Measurements from ENCODE around the gene CBY1.
"Not testable (repeated sequence)": the region's sequence is repeated elsewhere in the genome, so short reads cannot be mapped to it uniquely, and the experiment has no call there.

Gene CBY1

GRCh38 chr22:38656256-38657044, at the start of gene CBY1, which contains the start of gene FAM227A:
CBY1 (plus strand) TSS chr22:38656638; CDS start chr22:38668055, 11,417 bp downstream.
FAM227A (minus strand) TSS chr22:38656392; CDS start chr22:38650168, 6,224 bp downstream.
- peak; percentile 82 for DNase-seq (ENCODE audit: low read depth)

GRCh38 chr22:38607680-38608079, 48.8 kb upstream of the CBY1 start:
- DNase-seq (ENCODE audit: low read depth) = no peak

GRCh38 chr22:38608992-38609750, 47.3 kb upstream of the CBY1 start:
- no peak for DNase-seq (ENCODE audit: low read depth)

DNA sequence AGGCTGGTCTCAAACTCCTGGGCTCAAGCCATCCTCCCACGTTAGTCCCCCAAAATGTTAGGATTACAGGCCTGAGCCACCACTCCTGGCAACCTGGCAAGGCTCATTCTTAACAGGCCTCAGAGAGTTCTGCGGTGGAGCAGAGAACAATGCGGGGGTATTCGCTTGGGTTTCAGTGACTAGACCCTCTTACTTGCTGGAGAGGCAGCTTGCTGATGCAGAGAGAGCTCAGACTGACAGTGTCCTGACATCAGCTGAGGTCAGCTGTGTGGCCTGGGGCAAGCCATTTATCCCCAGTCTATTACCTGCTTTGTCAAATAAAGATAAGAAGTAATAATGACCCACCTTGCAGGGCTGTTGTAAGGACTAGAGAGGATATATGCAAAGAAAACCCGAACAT, 46.2 kb upstream of the CBY1 start:
- DNase-seq (ENCODE audit: low read depth) = no peak

DNA sequence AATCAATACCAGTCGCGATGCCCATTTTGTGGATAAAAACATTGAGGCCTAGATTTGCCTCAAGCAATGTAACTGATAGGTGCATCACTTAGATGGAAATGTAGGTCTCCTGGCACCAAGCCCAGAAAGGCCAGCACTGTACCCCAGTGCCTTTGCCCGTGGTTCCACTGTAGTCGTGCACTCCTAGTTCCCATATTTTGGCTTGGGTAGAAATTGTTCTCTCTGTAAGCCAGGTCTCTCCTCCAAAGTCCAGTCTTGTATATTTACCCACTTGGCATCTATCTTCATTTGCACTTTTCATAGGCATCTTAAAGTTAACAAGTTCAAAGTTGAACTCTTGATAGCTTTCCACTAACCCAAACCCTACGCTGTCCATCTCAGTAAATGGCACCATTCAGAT, 44.9 kb upstream of the CBY1 start:
- DNase-seq (ENCODE audit: low read depth) = no peak

DNA sequence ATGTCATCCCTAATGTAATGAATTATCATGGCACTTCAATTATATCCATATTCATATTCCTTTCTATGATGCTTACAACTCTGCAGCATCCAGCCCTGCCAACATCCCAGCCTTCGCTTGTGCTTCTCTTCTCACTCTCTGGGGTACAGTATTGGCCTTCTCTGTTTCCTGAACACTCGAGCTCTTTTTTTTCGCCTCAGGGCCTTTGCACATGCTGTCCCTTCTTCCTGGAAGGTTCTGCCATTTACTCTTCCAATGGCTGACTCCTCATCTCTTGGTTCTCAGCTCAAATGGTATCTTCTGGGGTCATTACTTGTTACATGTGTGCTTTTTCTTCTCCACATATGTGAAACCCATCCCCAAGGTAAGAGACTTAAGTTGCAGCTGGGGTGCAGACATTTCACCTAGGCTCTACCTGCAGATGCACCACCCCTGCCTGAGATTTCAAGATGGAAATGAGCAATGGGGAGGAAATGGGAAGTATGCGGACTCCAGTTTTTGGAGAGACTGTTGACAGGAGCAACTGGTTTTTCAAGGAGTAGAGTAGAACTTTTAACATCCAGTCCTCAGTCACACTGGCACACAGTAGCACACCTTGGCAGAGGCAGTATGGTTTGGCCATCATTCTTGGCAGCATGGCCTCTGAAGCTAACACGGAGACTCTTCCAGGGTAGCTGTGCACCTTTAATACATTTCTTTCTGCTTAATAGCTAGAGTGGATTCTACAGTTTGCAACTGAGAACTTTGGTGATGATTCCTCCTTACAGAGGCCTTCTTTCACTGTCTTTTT, 44.0 kb upstream of the CBY1 start:
- DNase-seq (ENCODE audit: low read depth) = no peak

DNA sequence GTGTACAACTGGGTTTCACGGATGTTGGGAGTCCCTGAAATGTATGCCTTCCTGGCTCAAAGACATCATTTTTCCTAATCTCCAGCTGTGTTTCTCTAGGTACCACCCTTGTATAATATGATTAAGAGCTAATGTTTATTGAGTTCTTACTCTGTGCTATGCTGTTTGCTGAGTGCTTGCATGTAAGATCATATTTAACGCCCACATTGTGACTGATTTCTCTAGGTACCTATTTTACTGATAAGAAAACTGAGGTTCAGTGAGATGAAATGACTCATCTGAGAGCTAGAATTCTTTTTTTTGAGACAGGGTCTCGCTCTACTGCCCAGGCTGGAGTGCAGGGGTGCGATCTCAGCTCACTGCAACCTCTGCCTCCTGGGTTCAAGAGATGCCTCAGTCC, 42.9 kb upstream of the CBY1 start:
- no peak for DNase-seq (ENCODE audit: low read depth)

GRCh38 chr22:38614332-38615063, 41.9 kb upstream of the CBY1 start:
- no peak for DNase-seq (ENCODE audit: low read depth)

DNA sequence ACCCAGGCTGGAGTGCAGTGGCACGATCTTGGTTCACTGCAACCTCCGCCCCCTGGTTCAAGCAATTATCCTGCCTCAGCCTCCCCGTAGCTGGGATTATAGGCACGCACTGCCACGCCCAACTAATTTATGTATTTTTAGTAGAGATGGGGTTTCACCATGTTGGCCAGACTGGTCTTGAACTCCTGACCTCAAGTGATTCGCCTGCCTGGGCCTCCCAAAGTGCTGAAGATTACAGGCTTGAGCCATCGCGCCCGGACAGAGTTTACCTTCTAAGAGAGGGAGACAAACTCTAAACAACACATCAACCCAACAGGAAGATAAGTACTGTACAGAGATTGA, 41.4 kb upstream of the CBY1 start:
- not testable (repeated sequence) for DNase-seq (ENCODE audit: low read depth)

- no peak for DNase-seq (ENCODE audit: low read depth)
Measured at GRCh38 chr22:38618258-38618657, 38.2 kb upstream of the CBY1 start.

DNA sequence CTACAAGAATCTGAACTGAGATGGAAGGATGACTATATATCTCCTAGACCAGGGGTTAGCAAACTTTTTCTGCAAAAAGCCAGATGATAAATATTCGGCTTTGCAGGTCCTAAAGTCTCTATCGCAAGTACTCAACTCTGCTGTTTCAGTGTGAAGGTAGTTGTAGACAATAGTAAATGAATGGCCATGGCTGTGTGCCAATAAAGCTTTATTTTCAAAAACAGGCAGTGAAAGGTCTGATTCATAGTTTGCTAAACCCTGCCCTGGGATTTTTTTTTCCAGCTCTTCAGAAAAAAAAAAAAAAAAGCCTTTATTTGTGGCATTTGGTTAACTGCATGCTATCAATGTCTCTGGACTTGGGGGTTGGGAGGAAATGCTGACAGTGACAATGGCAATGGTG, 37.8 kb upstream of the CBY1 start:
- no peak for DNase-seq (ENCODE audit: low read depth)

GRCh38 chr22:38623351-38623750, 33.1 kb upstream of the CBY1 start:
- no peak for DNase-seq (ENCODE audit: low read depth)

GRCh38 chr22:38628444-38628843, 28.0 kb upstream of the CBY1 start:
- no peak for DNase-seq (ENCODE audit: low read depth)

GRCh38 chr22:38629108-38629507, 27.3 kb upstream of the CBY1 start:
- no peak for DNase-seq (ENCODE audit: low read depth)

- no peak for DNase-seq (ENCODE audit: low read depth)
Measured at GRCh38 chr22:38631724-38632123, 24.7 kb upstream of the CBY1 start.

- DNase-seq (ENCODE audit: low read depth) = no peak
Measured at GRCh38 chr22:38632528-38632927, 23.9 kb upstream of the CBY1 start.

- DNase-seq (ENCODE audit: low read depth) = no peak
Measured at GRCh38 chr22:38638216-38638615, 18.2 kb upstream of the CBY1 start.

DNA sequence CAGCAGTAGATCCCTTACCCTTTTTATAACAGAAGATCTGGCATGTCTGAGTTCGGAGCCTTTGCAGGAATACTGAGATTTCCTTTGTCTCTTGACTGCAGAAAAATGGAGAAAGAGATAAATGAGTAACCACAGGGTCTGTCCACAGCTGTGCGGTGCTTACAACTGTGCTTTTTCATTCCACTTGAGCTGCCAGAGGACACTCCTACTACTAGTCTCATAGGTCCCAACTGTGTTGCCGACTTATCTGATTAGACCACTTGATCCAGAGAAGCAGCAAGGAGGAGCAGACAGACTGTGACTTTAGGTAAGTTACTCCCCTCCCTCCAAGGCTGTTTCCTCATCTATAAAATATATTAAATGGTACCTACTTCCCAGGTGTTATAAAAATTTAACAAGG, 17.7 kb upstream of the CBY1 start:
- DNase-seq (ENCODE audit: low read depth) = no peak

GRCh38 chr22:38641476-38642040, 14.9 kb upstream of the CBY1 start:
- DNase-seq (ENCODE audit: low read depth) = no peak

GRCh38 chr22:38644245-38644644, 12.2 kb upstream of the CBY1 start:
- DNase-seq (ENCODE audit: low read depth) = not testable (repeated sequence)

DNA sequence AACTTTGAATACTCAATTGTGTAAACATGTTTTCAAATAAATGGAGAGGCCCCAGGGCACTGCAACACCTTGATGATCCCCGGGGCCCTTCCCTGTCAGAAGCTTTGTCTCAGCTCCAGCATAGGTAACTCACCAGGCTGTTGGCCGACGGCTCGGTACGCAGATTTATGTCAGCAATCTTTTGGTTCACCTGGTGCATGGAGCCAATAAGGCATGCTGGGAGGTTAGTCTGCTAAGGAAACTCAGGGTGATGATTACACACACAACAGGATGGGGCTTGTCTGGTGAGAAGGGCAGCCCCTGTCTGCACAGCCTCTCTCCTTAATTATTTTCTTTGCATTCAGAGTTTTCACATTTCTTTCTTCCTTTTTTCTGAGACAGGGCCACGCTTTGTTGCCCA, 11.0 kb upstream of the CBY1 start:
- DNase-seq (ENCODE audit: low read depth) = no peak

All from fibroblast of gingiva (primary cell).